ENCODE results near the gene DDC. TPM values are rescaled to one million over a fixed set of nuclear protein-coding genes. Genes with fewer than 3 reads are reported as not detected.

Gene DDC
- total RNA-seq, 1 experiment from 2014 or later = not detected

GRCh38 chr7:50477640-50478039 is 87.6 kb downstream of the DDC start:
- no peaks in the 10 kb centered on the region for H3K36me3 ChIP-seq (ENCODE audit: control insufficient read depth in 1 of 2, insufficient read depth in 2 of 2, low read length in 2 of 2)
- POLR2A ChIA-PET = no interaction called here
- H3K9me2 ChIP-seq (ENCODE audit: insufficient read depth) = no peaks in the 10 kb centered on the region
- no peak overlapping the region for H2AFZ ChIP-seq (ENCODE audit: low read depth, low read length, poor library complexity, severe bottlenecking)
- ATAC-seq (no peak), DNase-seq (ENCODE audit: low read depth, low spot score) (no peak)
- RAD21 ChIA-PET (ENCODE audit: low non-redundant PET in 1 of 2, low total read pairs in 2 of 2, uncharacterized antibody in 2 of 2, unreplicated experiment in 2 of 2) = no interaction called here
- no peak overlapping the region for H3K4me3 ChIP-seq (replicated peaks in 1 of 2; ENCODE audit: low read depth in 1 of 2, low read length in 2 of 2)
- CTCF ChIA-PET = no interaction called here
- TF ChIP-seq CEBPB (IDR thresholded peaks at IDR 0.05; ENCODE audit: low read depth) (no peak), REST (IDR thresholded peaks at IDR 0.05; ENCODE audit: low read depth) (no peak), ZNF274 (IDR thresholded peaks at IDR 0.05; ENCODE audit: low read depth, low read length) (no peak), EZH2 (IDR thresholded peaks at IDR 0.05) (no peak), CBX3 (IDR thresholded peaks at IDR 0.05; ENCODE audit: low read depth) (no peak), JUND (IDR thresholded peaks at IDR 0.05) (no peak), ELF1 (IDR thresholded peaks at IDR 0.05; ENCODE audit: borderline replicate concordance, low read depth) (no peak), TCF7L2 (IDR thresholded peaks at IDR 0.05; ENCODE audit: borderline replicate concordance, extremely low read depth, insufficient read depth, insufficient read length) (no peak)
- TF ChIP-seq, protein P1, sequence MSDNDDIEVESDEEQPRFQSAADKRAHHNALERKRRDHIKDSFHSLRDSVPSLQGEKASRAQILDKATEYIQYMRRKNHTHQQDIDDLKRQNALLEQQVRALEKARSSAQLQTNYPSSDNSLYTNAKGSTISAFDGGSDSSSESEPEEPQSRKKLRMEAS (IDR thresholded peaks at IDR 0.05) = no peak
- H3K27me3 ChIP-seq (ENCODE audit: insufficient read depth, low read length) = no peaks in the 10 kb centered on the region
- no peaks in the 10 kb centered on the region for H3K9me3 ChIP-seq (ENCODE audit: control insufficient read depth in 1 of 2, insufficient read depth in 1 of 2, low read depth in 1 of 2, low read length in 2 of 2)
- no peak overlapping the region for H3K27ac ChIP-seq (ENCODE audit: low read depth, low read length)
- no peak overlapping the region for H3K9ac ChIP-seq (ENCODE audit: low read length)
- no peak overlapping the region for H3K4me2 ChIP-seq (ENCODE audit: low read length)
- no peaks in the 10 kb centered on the region for H3K4me1 ChIP-seq (ENCODE audit: control insufficient read depth in 1 of 2, insufficient read depth in 2 of 2, low read length in 2 of 2)
- no TSS peak for BruUV-seq (replicated peaks)
- H4K20me1 ChIP-seq (ENCODE audit: insufficient read depth) = no peaks in the 10 kb centered on the region
- H3K79me2 ChIP-seq (ENCODE audit: insufficient read depth, low read length) = no peaks in the 10 kb centered on the region
- intact Hi-C loops (cut with micrococcal nuclease) = no loop called here

Data from HCT116 (cell line).